Muscle layer of colon (tissue), 2 donors: ENCODE results near the gene APPL1.

Source experiments
- H3K27ac ChIP-seq: one replicate; pipeline ENCODE4 v1.7.0; 2013; ENCODE audit warnings: low read depth, mild to moderate bottlenecking, low read length, moderate library complexity
- H3K27me3 ChIP-seq, 2 donors: one replicate each; pipeline ENCODE4 v1.7.0; 2013; ENCODE audit warnings: low read length in 2 of 2, mild to moderate bottlenecking in 2 of 2; ENCODE audit not compliant: insufficient read depth in 2 of 2, control insufficient read depth in 1 of 2
- H3K36me3 ChIP-seq: one replicate; pipeline ENCODE4 v1.7.0; 2013; ENCODE audit warnings: mild to moderate bottlenecking, low read length; ENCODE audit not compliant: insufficient read depth
- H3K4me1 ChIP-seq: one replicate; pipeline ENCODE4 v1.7.0; 2013; ENCODE audit warnings: mild to moderate bottlenecking, low read length; ENCODE audit not compliant: insufficient read depth
- H3K4me3 ChIP-seq, 2 donors: one replicate each; pipeline ENCODE4 v1.7.0; 2013; ENCODE audit warnings: low read length in 2 of 2, low read depth in 1 of 2, mild to moderate bottlenecking in 1 of 2, moderate library complexity in 1 of 2
- H3K9ac ChIP-seq: one replicate; pipeline ENCODE4 v1.7.0; 2013; ENCODE audit warnings: low read length
- H3K9me3 ChIP-seq: one replicate; pipeline ENCODE4 v1.7.0; 2013; ENCODE audit warnings: mild to moderate bottlenecking, low read length
- donor health status: abdominal sarcoma.
- donor health status: Adenocarcinoma of cecum.

APPL1 gene

DNA sequence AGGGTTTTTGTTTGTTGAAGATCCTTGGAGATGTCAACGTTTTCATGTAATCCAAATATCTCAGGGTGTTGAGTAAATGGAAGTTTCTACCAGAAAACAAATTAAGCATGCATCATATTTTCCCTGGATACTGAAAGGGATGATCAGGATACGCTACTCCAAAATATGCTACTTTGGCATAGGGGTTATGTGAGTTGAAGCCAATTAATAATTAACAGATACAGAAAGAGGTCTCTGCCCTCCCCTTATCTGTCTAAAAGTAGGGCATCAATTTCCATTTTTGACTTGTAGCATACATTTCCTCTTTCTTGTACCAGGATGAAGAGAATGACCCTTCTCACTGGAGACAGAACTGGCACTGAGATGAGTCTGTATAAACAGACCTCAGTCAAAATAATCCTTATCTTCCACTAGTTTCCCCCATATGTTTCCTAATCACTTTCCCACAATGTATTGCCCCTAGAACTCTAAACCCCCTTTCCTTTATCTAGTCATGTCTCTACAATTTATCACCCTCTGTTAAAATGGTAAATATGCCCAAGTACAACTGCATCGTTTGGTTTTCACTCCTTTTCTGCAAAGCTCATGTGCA, 82.3 kb downstream of the APPL1 start:
- no peak overlapping the region for H3K27ac ChIP-seq
- H3K9ac ChIP-seq: no peak overlapping the region
- H3K9me3 ChIP-seq: no peaks in the 10 kb centered on the region
- no peaks in the 10 kb centered on the region for H3K4me1 ChIP-seq
- no peaks in the 10 kb centered on the region for H3K36me3 ChIP-seq
- H3K4me3 ChIP-seq: no peak overlapping the region
- no peaks in the 10 kb centered on the region for H3K27me3 ChIP-seq

DNA sequence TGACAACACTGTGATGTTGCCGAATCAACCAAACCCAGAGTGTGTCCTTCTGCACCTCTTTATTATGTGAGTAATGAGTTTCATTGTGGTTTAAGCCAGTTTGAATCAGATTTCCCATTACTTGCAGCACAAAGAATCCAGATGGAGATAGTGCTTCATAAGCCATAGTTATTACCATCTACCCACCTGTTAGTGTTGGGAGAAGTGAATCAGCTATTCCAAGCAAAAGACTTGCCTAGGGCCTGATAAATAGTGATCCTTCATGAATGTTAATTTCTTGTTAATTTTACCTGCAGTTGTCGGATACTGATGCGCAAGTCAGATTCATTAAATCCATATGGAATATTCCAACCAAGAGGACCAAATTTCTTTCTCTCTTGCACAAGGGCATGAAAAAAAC, 86.7 kb downstream of the APPL1 start:
- H3K27ac ChIP-seq: no peak overlapping the region
- no peaks in the 10 kb centered on the region for H3K27me3 ChIP-seq
- no peaks in the 10 kb centered on the region for H3K36me3 ChIP-seq

More for the DNA sequence above, 86.7 kb downstream of the APPL1 start:
- no peaks in the 10 kb centered on the region for H3K4me1 ChIP-seq
- H3K9me3 ChIP-seq: peaks cover 6% of the 10 kb centered on the region
- H3K4me3 ChIP-seq: no peak overlapping the region
- no peak overlapping the region for H3K9ac ChIP-seq
